ENCODE measurements around the gene CENPM. TPM values are rescaled to one million over a fixed set of nuclear protein-coding genes. Genes with fewer than 3 reads are reported as not detected.

The CENPM gene
- total RNA-seq, 2 donors from 2014 or later = not detected

DNA sequence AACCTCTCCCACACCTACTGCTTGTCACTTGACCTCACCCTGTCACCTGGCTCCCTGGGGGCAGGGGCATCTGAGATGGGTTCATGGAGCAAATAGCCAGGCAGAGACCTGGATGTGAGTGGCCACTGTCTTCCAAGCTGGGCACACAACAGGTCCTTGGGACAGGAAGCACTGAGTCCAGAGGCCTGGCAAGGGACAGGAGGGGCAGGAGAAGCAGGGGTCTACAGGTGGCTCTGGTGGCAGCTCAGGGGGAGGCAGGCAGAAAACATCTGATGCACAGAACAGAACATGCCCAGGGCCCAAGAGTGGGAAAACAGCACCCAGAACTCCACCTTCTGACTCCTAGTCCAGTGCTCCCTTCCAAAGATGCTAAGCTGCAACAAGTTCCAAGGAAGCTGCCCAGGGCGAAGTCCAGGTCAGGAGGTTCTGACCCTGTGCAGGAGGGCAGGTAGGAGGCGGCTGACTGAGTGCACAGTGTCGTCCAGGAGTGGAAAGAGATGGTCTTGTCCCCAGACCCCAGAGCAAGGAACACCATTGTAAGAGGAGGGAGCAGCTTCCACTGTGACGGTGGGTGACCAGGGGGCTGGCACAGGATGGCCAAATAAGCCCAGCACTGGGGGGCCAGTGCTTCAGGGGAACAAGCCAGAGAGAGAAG is 23.9 kb downstream of the CENPM start:
- H3K4me3 ChIP-seq = no peak overlapping the region
- H3K9me3 ChIP-seq = no peaks in the 10 kb centered on the region
- H3K27ac ChIP-seq = no peak overlapping the region
- H3K36me3 ChIP-seq = no peaks in the 10 kb centered on the region
- peaks cover 10 to 20% of the 10 kb centered on the region in 2 donors for H3K4me1 ChIP-seq (ENCODE audit: control insufficient read depth in 1 of 2, low read depth in 2 of 2)
- no peak for DNase-seq (ENCODE audit: low spot score)
- no peak for ATAC-seq (ENCODE audit: insufficient number of reproducible peaks, low FRiP score, low read depth)
- TF ChIP-seq, protein P1, sequence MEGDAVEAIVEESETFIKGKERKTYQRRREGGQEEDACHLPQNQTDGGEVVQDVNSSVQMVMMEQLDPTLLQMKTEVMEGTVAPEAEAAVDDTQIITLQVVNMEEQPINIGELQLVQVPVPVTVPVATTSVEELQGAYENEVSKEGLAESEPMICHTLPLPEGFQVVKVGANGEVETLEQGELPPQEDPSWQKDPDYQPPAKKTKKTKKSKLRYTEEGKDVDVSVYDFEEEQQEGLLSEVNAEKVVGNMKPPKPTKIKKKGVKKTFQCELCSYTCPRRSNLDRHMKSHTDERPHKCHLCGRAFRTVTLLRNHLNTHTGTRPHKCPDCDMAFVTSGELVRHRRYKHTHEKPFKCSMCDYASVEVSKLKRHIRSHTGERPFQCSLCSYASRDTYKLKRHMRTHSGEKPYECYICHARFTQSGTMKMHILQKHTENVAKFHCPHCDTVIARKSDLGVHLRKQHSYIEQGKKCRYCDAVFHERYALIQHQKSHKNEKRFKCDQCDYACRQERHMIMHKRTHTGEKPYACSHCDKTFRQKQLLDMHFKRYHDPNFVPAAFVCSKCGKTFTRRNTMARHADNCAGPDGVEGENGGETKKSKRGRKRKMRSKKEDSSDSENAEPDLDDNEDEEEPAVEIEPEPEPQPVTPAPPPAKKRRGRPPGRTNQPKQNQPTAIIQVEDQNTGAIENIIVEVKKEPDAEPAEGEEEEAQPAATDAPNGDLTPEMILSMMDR (IDR thresholded peaks at IDR 0.05) = no peak
- no peaks in the 10 kb centered on the region for H3K27me3 ChIP-seq (replicated peaks; ENCODE audit: insufficient read depth)

DNA sequence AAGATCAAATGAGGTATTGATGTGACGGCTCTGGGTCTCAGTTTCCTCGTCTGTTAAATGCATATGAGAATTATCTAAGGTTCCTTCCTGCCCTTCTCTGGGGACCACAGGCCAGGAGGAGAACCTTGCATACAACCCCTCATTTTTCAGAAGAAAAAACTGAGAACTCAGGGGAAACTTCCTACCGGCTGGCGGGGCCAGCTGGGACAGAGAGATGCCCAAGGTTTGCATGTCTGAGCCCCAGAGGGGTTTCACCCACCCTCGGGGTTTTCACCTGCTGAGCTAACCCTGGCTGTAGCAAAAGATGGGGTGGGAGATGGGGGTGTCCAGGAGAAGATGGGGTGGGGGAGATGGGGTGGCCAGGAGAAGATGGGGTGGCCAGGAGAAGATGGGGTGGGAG is 24.6 kb downstream of the CENPM start:
- Histone ChIP-seq H3K4me3 (no peak overlapping the region), H3K36me3 (no peaks in the 10 kb centered on the region), H3K27ac (no peak overlapping the region), H3K27me3 (replicated peaks; ENCODE audit: insufficient read depth) (no peaks in the 10 kb centered on the region), H3K4me1 (ENCODE audit: control insufficient read depth in 1 of 2, low read depth in 2 of 2) (peaks cover 10 to 23% of the 10 kb centered on the region in 2 donors), H3K9me3 (no peaks in the 10 kb centered on the region)
- DNase-seq (ENCODE audit: low spot score) = no peak
- TF ChIP-seq, protein P1 (IDR thresholded peaks at IDR 0.05) = no peak
- ATAC-seq (ENCODE audit: insufficient number of reproducible peaks, low FRiP score, low read depth) = no peak

DNA sequence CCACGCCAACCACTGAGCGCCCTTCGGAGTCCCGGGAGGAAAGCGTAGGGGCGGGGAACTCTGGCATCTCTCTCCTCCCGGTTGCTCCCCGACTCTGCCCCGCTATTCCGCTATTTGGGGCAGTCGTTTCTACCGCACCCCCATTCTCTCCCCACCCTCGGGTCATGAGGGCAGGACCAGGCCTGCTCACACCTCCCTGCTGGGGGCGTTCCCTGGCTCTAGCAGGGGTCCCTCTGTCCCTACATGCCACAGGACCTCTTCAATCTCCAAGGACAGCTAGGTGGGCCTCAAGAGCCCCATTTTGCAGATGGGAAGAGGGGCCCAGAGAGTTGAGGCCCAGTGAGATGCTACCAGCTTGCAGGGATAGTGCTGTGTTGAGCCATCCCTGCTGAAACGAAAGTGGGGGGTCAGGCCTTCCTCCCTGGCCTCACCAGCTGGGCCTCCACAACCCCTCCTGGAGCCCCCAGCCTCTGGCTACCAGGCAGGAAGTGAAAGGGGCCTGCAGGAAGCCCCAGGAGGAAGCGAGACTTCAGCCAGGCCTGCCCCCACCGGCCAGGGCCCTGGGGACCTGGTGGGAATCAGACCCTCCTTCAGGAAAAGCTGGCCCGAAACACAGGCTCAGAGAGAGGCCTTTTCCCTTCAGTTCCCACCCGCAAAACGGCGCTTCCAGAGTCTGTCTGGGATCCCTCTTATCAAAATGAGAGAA is 26.5 kb downstream of the CENPM start:
- Histone ChIP-seq H3K4me3 (peak overlapping the region; percentile 69), H3K27ac (no peak overlapping the region), H3K9me3 (no peaks in the 10 kb centered on the region), H3K27me3 (replicated peaks; ENCODE audit: insufficient read depth) (peaks cover 9% of the 10 kb centered on the region), H3K36me3 (no peaks in the 10 kb centered on the region), H3K4me1 (ENCODE audit: control insufficient read depth in 1 of 2, low read depth in 2 of 2) (peaks cover 10 to 24% of the 10 kb centered on the region in 2 donors)
- TF ChIP-seq, protein P1 (IDR thresholded peaks at IDR 0.05) = no peak
- DNase-seq (ENCODE audit: low spot score) (no peak), ATAC-seq (ENCODE audit: insufficient number of reproducible peaks, low FRiP score, low read depth) (no peak)

DNA sequence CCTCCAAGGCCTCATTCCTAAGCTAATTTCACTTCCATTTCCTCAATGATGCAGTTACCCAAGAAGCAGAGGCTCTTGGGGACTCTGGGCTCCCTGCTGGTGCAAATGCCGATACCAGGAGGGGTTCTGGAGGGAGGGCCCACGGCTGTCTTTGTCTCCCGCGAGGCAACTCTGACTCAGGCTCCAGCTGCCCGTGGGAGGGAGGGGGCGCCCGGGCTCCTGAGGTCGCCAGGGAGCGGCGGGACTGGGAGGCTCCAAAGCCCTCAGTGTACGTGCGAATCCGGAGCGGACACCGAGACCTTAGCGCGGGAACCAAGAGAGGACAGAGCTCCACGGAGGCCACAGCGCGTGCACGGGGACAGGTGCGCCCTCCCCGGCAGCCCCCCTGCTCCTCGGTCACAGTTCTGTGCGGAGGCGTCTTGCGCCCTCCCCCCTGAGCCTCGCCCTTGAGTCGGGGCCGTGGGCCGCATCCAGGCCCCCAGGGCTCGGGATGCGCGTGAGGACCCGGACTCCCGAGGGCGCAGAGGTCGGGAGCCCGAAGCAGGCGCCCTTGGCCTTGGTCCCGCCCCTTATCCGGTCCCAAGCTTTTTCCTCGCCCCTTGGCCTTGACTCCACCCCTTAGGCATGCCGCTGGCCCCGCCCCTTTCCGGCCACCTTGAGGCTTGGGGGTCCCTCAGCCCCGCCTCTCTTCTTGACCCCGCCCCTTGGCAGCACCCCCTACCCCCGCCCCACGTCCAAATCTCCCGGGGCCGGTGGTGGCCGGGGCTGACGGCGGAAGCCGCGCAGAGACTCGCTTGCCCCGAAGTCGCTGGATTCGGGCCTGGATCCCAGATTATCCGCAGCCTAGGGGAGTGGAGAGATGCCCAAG is 27.4 kb downstream of the CENPM start:
- TF ChIP-seq, protein P1 (IDR thresholded peaks at IDR 0.05) = no peak
- Histone ChIP-seq H3K4me1 (ENCODE audit: control insufficient read depth in 1 of 2, low read depth in 2 of 2) (peaks cover 16 to 33% of the 10 kb centered on the region in 2 donors), H3K36me3 (no peaks in the 10 kb centered on the region), H3K27me3 (replicated peaks; ENCODE audit: insufficient read depth) (peaks cover 12% of the 10 kb centered on the region), H3K4me3 (peak overlapping the region; percentile 69), H3K9me3 (no peaks in the 10 kb centered on the region), H3K27ac (no peak overlapping the region)
- ATAC-seq (ENCODE audit: insufficient number of reproducible peaks, low FRiP score, low read depth) = no peak
- no peak for DNase-seq (ENCODE audit: low spot score)

All from thoracic aorta (tissue), 2 donors.